LNCAP (cell line): ENCODE measurements around the gene WASHC4.
A peak's percentile ranks its signal among the peaks of the same experiment; 100 is the strongest.

Experiments
- CTCF ChIP-seq: fragments of 450-650 bp; IDR thresholded peaks from 2 replicates; pipeline ENCODE4 v1.5.1; 2017; ENCODE audit warnings: mild to moderate bottlenecking

WASHC4 gene

GRCh38 chr12:105100207-105100985 lies 7.1 kb upstream of the WASHC4 start:
- no peak for TF ChIP-seq CTCF

GRCh38 chr12:105100998-105101397 lies 6.5 kb upstream of the WASHC4 start:
- peak; percentile 29; the same call in 1 of the 2 replicates for TF ChIP-seq CTCF

GRCh38 chr12:105102673-105103072 lies 4.9 kb upstream of the WASHC4 start:
- no peak for TF ChIP-seq CTCF

- no peak for TF ChIP-seq CTCF
Observed at GRCh38 chr12:105104762-105105161, 2.8 kb upstream of the WASHC4 start.

- TF ChIP-seq CTCF, result no peak
Observed at GRCh38 chr12:105106621-105107020, 910 bp upstream of the WASHC4 start.

GRCh38 chr12:105107171-105107493 lies 399 bp upstream of the WASHC4 start:
- no peak for TF ChIP-seq CTCF

- TF ChIP-seq CTCF, result no peak
Observed at GRCh38 chr12:105109465-105110212, 2.1 kb downstream of the WASHC4 start.
